ENCODE data around the gene ZNF217.

DNA sequence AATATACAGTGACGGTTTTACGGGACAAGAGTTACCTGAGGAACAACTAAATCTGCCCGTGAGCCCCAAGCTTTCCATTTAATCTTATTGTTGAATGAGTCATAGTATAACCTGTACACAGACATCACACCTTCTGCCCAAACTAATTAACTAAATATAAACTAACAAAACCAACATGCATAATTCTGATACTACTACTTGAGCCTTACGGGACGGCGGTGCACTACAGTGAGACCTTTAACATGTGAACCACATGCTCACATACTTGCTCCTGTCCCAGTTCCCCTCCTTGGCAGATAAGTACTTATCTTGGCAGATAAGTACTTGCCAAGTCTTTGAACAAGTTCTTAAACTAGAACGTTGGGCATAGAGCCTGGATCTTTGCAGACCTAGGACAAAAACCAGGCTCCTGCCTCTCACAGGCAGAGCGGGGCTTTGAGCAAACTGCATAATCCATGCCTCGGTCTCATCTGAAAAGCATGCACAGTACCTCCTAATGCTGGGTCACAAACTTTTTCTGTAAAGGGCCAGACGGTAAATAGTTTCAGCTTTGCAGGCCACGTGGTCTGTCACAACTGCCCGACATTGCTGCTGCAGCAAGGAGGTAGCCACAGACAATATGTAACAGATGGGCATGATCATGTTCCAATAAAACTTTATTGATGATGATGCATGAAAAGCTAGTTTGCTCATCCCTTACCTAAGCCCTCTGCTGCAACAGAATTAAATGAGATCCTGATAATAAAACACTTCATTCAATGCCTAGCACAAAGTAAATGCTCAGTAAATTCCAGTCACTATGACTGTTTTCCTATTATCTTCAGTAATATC lies 23.0 kb downstream of the ZNF217 start:
- TF ChIP-seq EZH2 (IDR thresholded peaks at IDR 0.05; ENCODE audit: borderline replicate concordance, low read length) (no peak), CTCF (IDR thresholded peaks at IDR 0.05; ENCODE audit: low read length) (no peak)
